SK-N-SH (cell line): ENCODE measurements around the gene CLMP. TPM values are rescaled to one million over a fixed set of nuclear protein-coding genes. Genes with fewer than 3 reads are reported as not detected.

Experiments used
- CTCF ChIA-PET: fragments of 300-600, 350-600 bp; formaldehyde crosslinking; extraction: SDS; loops from one replicate; lab custom pipeline; 2021; lab: Yijun Ruan, JAX
- POLR2A ChIA-PET: fragments of 350-600 bp; sonication (Branson Sonifier 250); formaldehyde crosslinking; extraction: SDS; loops from one replicate; lab custom pipeline; 2020; ENCODE audit warnings: antibody characterized with exemption, inconsistent platforms; lab: Yijun Ruan, JAX
- DNase-seq: peaks from one replicate; pipeline ENCODE4 v3.0.0; 2012
- H2AFZ ChIP-seq: fragments of 200-600 bp; sonication (generic); 2 replicates; pipeline ENCODE4 v1.8.1; 2016; ENCODE audit warnings: antibody characterized with exemption, mild to moderate bottlenecking, low read depth
- H3F3A ChIP-seq: fragments of 200-600 bp; sonication (generic); replicated peaks from 2 replicates; pipeline ENCODE3; 2016; ENCODE audit warnings: antibody characterized with exemption, mild to moderate bottlenecking; ENCODE audit not compliant: insufficient read depth
- H3K27ac ChIP-seq, 2 experiments: fragments of 200-500 bp in 1 of 2; fragments of 200-600 bp in 1 of 2; sonication (Bioruptor generic) in 1 of 2; sonication (generic), shearing (Covaris generic) in 1 of 2; 2 replicates each; pipeline versions ENCODE4 v1.5.1 to v1.6.1; 2014 to 2016; ENCODE audit warnings: low read depth in 2 of 2, inconsistent platforms in 1 of 2, low read length in 1 of 2, mild to moderate bottlenecking in 1 of 2, mixed read lengths in 1 of 2
- H3K27me3 ChIP-seq: fragments of 200-600 bp; sonication (generic), shearing (Covaris generic); 2 replicates; pipeline ENCODE4 v1.6.1; 2016; ENCODE audit warnings: mixed run types; ENCODE audit not compliant: insufficient read depth
- H3K36me3 ChIP-seq, 2 experiments: fragments of 200-500 bp in 1 of 2; fragments of 200-600 bp in 1 of 2; sonication (Bioruptor generic) in 1 of 2; sonication (generic) in 1 of 2; replicated peaks in 1 of 2; 2 replicates each; pipeline versions ENCODE3 to v1.5.1; 2014 to 2016; ENCODE audit warnings: low read length in 1 of 2, mild to moderate bottlenecking in 1 of 2; ENCODE audit not compliant: insufficient read depth in 2 of 2, control insufficient read depth in 1 of 2
- H3K4me1 ChIP-seq, 2 experiments: fragments of 200-500 bp in 1 of 2; fragments of 200-600 bp in 1 of 2; sonication (Bioruptor generic) in 1 of 2; sonication (generic), shearing (Covaris generic) in 1 of 2; 2 replicates each; pipeline versions ENCODE4 v1.5.1 to v1.6.1; 2014 to 2016; ENCODE audit warnings: low read depth in 1 of 2, low read length in 1 of 2, mixed run types in 1 of 2; ENCODE audit not compliant: insufficient read depth in 2 of 2, control insufficient read depth in 1 of 2
- H3K4me2 ChIP-seq: fragments of 200-600 bp; sonication (generic), shearing (Covaris generic); 2 replicates; pipeline ENCODE4 v1.6.1; 2017; ENCODE audit warnings: mixed run types
- H3K4me3 ChIP-seq, 2 experiments: fragments of 200-500 bp in 1 of 2; fragments of 200-600 bp in 1 of 2; sonication (Bioruptor generic) in 1 of 2; sonication (generic), shearing (Covaris generic) in 1 of 2; 2 replicates each; pipeline versions ENCODE4 v1.5.1 to v1.8.1; 2014 to 2016; ENCODE audit warnings: low read depth in 2 of 2, inconsistent platforms in 1 of 2, low read length in 1 of 2, mild to moderate bottlenecking in 1 of 2, mixed read lengths in 1 of 2, moderate library complexity in 1 of 2
- H3K79me2 ChIP-seq: fragments of 200-600 bp; sonication (generic); 2 replicates; pipeline ENCODE4 v1.8.1; 2017; ENCODE audit warnings: mild to moderate bottlenecking; ENCODE audit not compliant: insufficient read depth
- H3K9ac ChIP-seq: fragments of 200-600 bp; sonication (generic); 2 replicates; pipeline ENCODE4 v1.6.1; 2017; ENCODE audit warnings: mixed run types
- H3K9me2 ChIP-seq: fragments of 200-600 bp; sonication (generic); 2 replicates; pipeline ENCODE4 v1.6.1; 2017; ENCODE audit warnings: mixed run types
- H3K9me3 ChIP-seq: fragments of 200-600 bp; sonication (generic); 2 replicates; pipeline ENCODE4 v1.6.1; 2017; ENCODE audit warnings: mixed run types, mild to moderate bottlenecking, moderate library complexity
- H4K20me1 ChIP-seq: fragments of 200-600 bp; sonication (generic); 2 replicates; pipeline ENCODE4 v1.6.1; 2017; ENCODE audit warnings: mild to moderate bottlenecking, mixed run types; ENCODE audit not compliant: insufficient read depth
- CHD2 ChIP-seq: fragments of 150-350 bp; IDR thresholded peaks from 2 replicates; pipeline ENCODE4 v1.6.1; 2018; ENCODE audit warnings: low read length; ENCODE audit not compliant: partially characterized antibody
- FOXJ3 ChIP-seq: sonication (generic); formaldehyde crosslinking; IDR thresholded peaks from 2 replicates; pipeline ENCODE4 v1.5.1; 2020; ENCODE audit warnings: mild to moderate bottlenecking, missing genetic modification reagents
- GATA2 ChIP-seq: sonication (generic); formaldehyde crosslinking; IDR thresholded peaks from 2 replicates; pipeline ENCODE4 v1.5.0; 2020; ENCODE audit warnings: mild to moderate bottlenecking, missing genetic modification reagents
- NFIC ChIP-seq: IDR thresholded peaks from 2 replicates; pipeline ENCODE4 v1.4.0; 2012; ENCODE audit warnings: borderline replicate concordance
- PBX3 ChIP-seq: IDR thresholded peaks from 2 replicates; pipeline ENCODE4; 2012
- POLR2AphosphoS5 ChIP-seq: IDR thresholded peaks from 2 replicates; pipeline ENCODE4 v1.6.1; 2012; ENCODE audit warnings: low read depth, low read length
- RAD21 ChIP-seq: IDR thresholded peaks from 2 replicates; pipeline ENCODE4 v1.6.1; 2012; ENCODE audit warnings: mild to moderate bottlenecking, low read length
- RFX5 ChIP-seq: IDR thresholded peaks from 2 replicates; pipeline ENCODE4 v1.6.1; 2012; ENCODE audit warnings: mild to moderate bottlenecking, improper control_type of control experiment, low read length
- SMC3 ChIP-seq: IDR thresholded peaks from 2 replicates; pipeline ENCODE4 v1.6.1; 2012; ENCODE audit warnings: low read depth, low read length, improper control_type of control experiment
- YY1 ChIP-seq: IDR thresholded peaks from 2 replicates; pipeline ENCODE4 v1.4.0; 2012; ENCODE audit warnings: low read depth, mild to moderate bottlenecking
- WGBS: methylation state at CpG from one replicate; pipeline ENCODE4 v1.1.6; 2017; ENCODE audit warnings: low lambda C conversion rate; 5-methylcytosine and 5-hydroxymethylcytosine counted together
- polyA plus RNA-seq, 3 experiments: library from polyadenylated mRNA; depleted of rRNA; stranded (reverse); fragments of >200 nt; gene quantifications; 2 replicates each; pipeline ENCODE4 v1.2.3, GENCODE V29; 2012
- TF ChIP-seq, protein P1 (sequence below): fragments of 200-600 bp; sonication (generic); IDR thresholded peaks from 2 replicates; pipeline ENCODE4 v1.6.1; 2017; ENCODE audit warnings: antibody characterized with exemption, mild to moderate bottlenecking, moderate library complexity

The CLMP gene
- polyA plus RNA-seq, 1 of the 3 experiments (the other 2 are of a cell fraction): 61.9 TPM

DNA sequence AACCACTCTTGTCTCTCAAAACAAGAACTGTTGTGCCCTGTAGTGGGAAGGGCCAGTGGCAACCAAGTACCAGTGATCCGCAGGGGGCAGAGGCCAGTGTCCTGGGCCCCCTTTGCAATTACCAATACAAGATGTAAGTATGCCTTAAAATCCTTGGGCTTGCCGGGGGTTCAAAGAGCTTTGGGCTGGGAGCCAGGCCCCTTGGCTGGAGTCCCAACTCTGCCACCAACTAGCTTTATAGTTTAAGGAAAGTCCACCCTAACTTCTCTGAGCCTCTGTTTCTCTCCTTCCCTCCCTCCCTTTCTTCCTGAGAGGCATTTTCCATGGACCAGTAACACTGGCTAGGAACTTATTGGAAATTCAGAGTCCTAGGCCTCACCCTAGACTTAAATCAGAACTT, 15.5 kb downstream of the CLMP start:
- Histone ChIP-seq H3K27ac (peak overlapping the region; percentile 3 to 21; a peak in 1 of 4 replicates), H3K27me3 (no peaks in the 10 kb centered on the region), H3K9ac (no peak overlapping the region), H4K20me1 (no peaks in the 10 kb centered on the region), H3K4me2 (peak overlapping the region; percentile 10; the same call in 1 of the 2 replicates), H3K9me3 (no peaks in the 10 kb centered on the region), H3K4me3 (no peak overlapping the region), H3F3A (peaks cover 21% of the 10 kb centered on the region), H3K79me2 (peaks cover 84% of the 10 kb centered on the region), H3K36me3 (peaks cover 3 to 9% of the 10 kb centered on the region in 2 experiments), H2AFZ (no peak overlapping the region), H3K4me1 (peaks cover 3 to 61% of the 10 kb centered on the region in 2 experiments; a peak in 3 of 4 replicates), H3K9me2 (no peaks in the 10 kb centered on the region)
- CTCF ChIA-PET: interaction anchor here (1.0 to 2.0 kb wide), 3 partner anchors 12 to 13 kb away, joined by 3 to 8 read pairs (median 6); no protein-coding TSS in a partner anchor
- DNase-seq: no peak
- 50% methylated on average over 2 of the region's 2 CpGs for WGBS
- POLR2A ChIA-PET: no interaction called here
- TF ChIP-seq RAD21 (no peak), NFIC (peak; percentile 57; the same call in 1 of the 2 replicates)

DNA sequence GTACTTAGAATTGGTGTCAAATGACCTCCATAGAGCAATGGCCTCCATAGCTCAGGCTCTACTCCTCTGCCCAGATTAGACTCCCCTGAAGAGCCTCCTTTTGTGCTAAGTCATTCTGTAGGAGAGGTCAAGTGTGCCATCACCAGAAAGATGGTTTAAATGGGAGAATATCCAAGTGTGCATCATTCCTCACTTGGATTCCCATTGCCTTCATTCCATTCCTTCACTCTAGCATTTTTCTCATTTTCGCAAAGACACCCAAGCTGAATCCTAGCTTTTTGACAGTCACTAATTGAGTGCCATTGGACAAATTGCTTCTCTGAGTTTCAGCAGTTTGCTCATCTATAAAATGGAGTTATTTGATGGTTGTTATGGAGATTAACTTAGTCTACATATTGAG, 16.9 kb downstream of the CLMP start:
- peaks cover 70% of the 10 kb centered on the region for H3K79me2 ChIP-seq
- H3K9me3 ChIP-seq: no peaks in the 10 kb centered on the region
- H3K9me2 ChIP-seq: no peaks in the 10 kb centered on the region
- H3K4me1 ChIP-seq: peaks cover 3 to 63% of the 10 kb centered on the region in 2 experiments; a peak in 3 of 4 replicates
- WGBS: 96% methylated on average over 1 of the region's 1 CpG
- H4K20me1 ChIP-seq: no peaks in the 10 kb centered on the region
- ChIA-PET POLR2A (no interaction called here), CTCF (interaction anchor here (0.5 to 1.7 kb wide), 3 partner anchors 12 to 569 kb away, joined by 3 to 5 read pairs (median 4); no protein-coding TSS in a partner anchor)
- H2AFZ ChIP-seq: no peak overlapping the region
- no peak for DNase-seq
- peaks cover 33% of the 10 kb centered on the region for H3F3A ChIP-seq
- peaks cover 3 to 9% of the 10 kb centered on the region in 2 experiments for H3K36me3 ChIP-seq
- no peak overlapping the region for H3K9ac ChIP-seq
- peak overlapping the region in 1 of 2 experiments; percentile 3; a peak in 2 of 4 replicates for H3K27ac ChIP-seq
- H3K27me3 ChIP-seq: no peaks in the 10 kb centered on the region
- TF ChIP-seq FOXJ3 (CRISPR knock-in tag) (no peak), RFX5 (no peak), RAD21 (no peak), SMC3 (no peak)
- no peak overlapping the region for H3K4me3 ChIP-seq
- H3K4me2 ChIP-seq: no peak overlapping the region

DNA sequence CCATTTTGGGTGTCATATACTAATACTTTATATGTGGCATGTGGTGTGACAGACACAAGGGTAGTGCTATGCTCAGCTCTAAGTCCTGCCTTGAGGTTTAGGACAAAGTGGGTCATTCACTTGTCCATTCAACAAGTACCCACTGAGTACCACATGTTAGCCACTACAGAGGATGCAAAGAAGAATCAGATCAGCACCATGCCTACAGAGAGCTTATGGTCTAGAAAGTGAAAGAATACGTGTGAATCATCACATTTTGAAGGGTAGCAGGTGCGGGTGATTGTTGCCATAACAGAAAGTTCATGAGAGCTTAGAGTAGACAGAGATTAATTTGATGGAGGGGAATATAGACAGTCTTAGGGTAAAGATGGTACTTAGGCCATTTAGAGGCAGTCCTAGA, 18.3 kb downstream of the CLMP start:
- ChIA-PET POLR2A (interaction anchor here (1.4 kb wide), 1 partner anchor 39 kb away, joined by 3 read pairs; no protein-coding TSS in a partner anchor), CTCF (interaction anchor here (0.9 to 1.7 kb wide), 5 partner anchors 11 to 85 kb away, joined by 3 to 6 read pairs (median 4); no protein-coding TSS in a partner anchor)
- Histone ChIP-seq H3K27me3 (no peaks in the 10 kb centered on the region), H3K9me3 (no peaks in the 10 kb centered on the region), H3K4me2 (no peak overlapping the region), H3K36me3 (peaks cover 0 to 16% of the 10 kb centered on the region in 2 experiments), H3K9ac (no peak overlapping the region), H3K79me2 (peaks cover 69% of the 10 kb centered on the region), H3K9me2 (no peaks in the 10 kb centered on the region), H3K4me3 (no peak overlapping the region), H2AFZ (no peak overlapping the region), H3K4me1 (peaks cover 3 to 65% of the 10 kb centered on the region in 2 experiments; a peak in 3 of 4 replicates), H3K27ac (peak overlapping the region in 1 of 2 experiments; percentile 88; a peak in 2 of 4 replicates), H3F3A (peaks cover 38% of the 10 kb centered on the region), H4K20me1 (no peaks in the 10 kb centered on the region)
- no peak for DNase-seq
- TF ChIP-seq POLR2AphosphoS5 (no peak), GATA2 (no peak), CHD2 (no peak), SMC3 (no peak), YY1 (no peak), PBX3 (no peak)
- TF ChIP-seq, protein P1, sequence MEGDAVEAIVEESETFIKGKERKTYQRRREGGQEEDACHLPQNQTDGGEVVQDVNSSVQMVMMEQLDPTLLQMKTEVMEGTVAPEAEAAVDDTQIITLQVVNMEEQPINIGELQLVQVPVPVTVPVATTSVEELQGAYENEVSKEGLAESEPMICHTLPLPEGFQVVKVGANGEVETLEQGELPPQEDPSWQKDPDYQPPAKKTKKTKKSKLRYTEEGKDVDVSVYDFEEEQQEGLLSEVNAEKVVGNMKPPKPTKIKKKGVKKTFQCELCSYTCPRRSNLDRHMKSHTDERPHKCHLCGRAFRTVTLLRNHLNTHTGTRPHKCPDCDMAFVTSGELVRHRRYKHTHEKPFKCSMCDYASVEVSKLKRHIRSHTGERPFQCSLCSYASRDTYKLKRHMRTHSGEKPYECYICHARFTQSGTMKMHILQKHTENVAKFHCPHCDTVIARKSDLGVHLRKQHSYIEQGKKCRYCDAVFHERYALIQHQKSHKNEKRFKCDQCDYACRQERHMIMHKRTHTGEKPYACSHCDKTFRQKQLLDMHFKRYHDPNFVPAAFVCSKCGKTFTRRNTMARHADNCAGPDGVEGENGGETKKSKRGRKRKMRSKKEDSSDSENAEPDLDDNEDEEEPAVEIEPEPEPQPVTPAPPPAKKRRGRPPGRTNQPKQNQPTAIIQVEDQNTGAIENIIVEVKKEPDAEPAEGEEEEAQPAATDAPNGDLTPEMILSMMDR: no peak
- WGBS: 98% methylated on average over 2 of the region's 2 CpGs
